NCI-H524 treated with DMSO at 0.1 percent for 48 hours (cell line): ENCODE measurements around the gene VAPB.
A peak's percentile ranks its signal among the peaks of the same experiment; 100 is the strongest.

Experiments
- DNase-seq: peaks from one replicate; lab custom pipeline; 2025; lab: John Stamatoyannopoulos, UW

The VAPB gene

GRCh38 chr20:58463256-58463655, 74.2 kb downstream of the VAPB start:
- DNase-seq: no peak

GRCh38 chr20:58464838-58465237, 75.8 kb downstream of the VAPB start:
- no peak for DNase-seq

GRCh38 chr20:58466095-58466708, 77.2 kb downstream of the VAPB start:
- no peak for DNase-seq

- DNase-seq: no peak
Measured at GRCh38 chr20:58466729-58467571, 77.9 kb downstream of the VAPB start.

- no peak for DNase-seq
Measured at GRCh38 chr20:58467572-58468527, 78.8 kb downstream of the VAPB start.

- DNase-seq: no peak
Measured at GRCh38 chr20:58469616-58470015, 80.6 kb downstream of the VAPB start.

- no peak for DNase-seq
Measured at GRCh38 chr20:58470336-58471192, 81.5 kb downstream of the VAPB start.

GRCh38 chr20:58471193-58472164, 82.5 kb downstream of the VAPB start:
- DNase-seq: no peak

- no peak for DNase-seq
Measured at GRCh38 chr20:58472273-58473018, 83.4 kb downstream of the VAPB start.

GRCh38 chr20:58473453-58474425, 84.7 kb downstream of the VAPB start:
- no peak for DNase-seq

GRCh38 chr20:58475466-58475865, 86.4 kb downstream of the VAPB start:
- DNase-seq: no peak

- DNase-seq: no peak
Measured at GRCh38 chr20:58478141-58478805, 89.2 kb downstream of the VAPB start.

GRCh38 chr20:58479726-58480440, 90.9 kb downstream of the VAPB start:
- no peak for DNase-seq

GRCh38 chr20:58480551-58481336, 91.7 kb downstream of the VAPB start:
- peak; percentile 83 for DNase-seq

GRCh38 chr20:58481481-58482021, 92.5 kb downstream of the VAPB start:
- no peak for DNase-seq

GRCh38 chr20:58482416-58482815, 93.4 kb downstream of the VAPB start:
- DNase-seq: no peak
